ENCODE data around the gene MND1.

The MND1 gene

GRCh38 chr4:153346031-153346430, 1.5 kb downstream of the MND1 start:
- in situ Hi-C loops (cut with MboI; ENCODE audit: low sequenced_read_pairs): no loop called here

- in situ Hi-C loops (cut with MboI; ENCODE audit: low sequenced_read_pairs): no loop called here
These were observed 2.1 kb downstream of the MND1 start for GRCh38 chr4:153346563-153346962.

GRCh38 chr4:153347117-153347516, 2.6 kb downstream of the MND1 start:
- in situ Hi-C loops (cut with MboI; ENCODE audit: low sequenced_read_pairs): no loop called here

GRCh38 chr4:153348006-153348405, 3.5 kb downstream of the MND1 start:
- in situ Hi-C loops (cut with MboI; ENCODE audit: low sequenced_read_pairs): no loop called here

GRCh38 chr4:153349206-153349805, 4.8 kb downstream of the MND1 start:
- in situ Hi-C loops (cut with MboI; ENCODE audit: low sequenced_read_pairs): no loop called here

- in situ Hi-C loops (cut with MboI; ENCODE audit: low sequenced_read_pairs): no loop called here
These were observed 17.7 kb downstream of the MND1 start for GRCh38 chr4:153362184-153362583.

- in situ Hi-C loops (cut with MboI; ENCODE audit: low sequenced_read_pairs): no loop called here
These were observed 19.6 kb downstream of the MND1 start for GRCh38 chr4:153364061-153364460.

- in situ Hi-C loops (cut with MboI; ENCODE audit: low sequenced_read_pairs): no loop called here
These were observed 20.5 kb downstream of the MND1 start for GRCh38 chr4:153365003-153365402.

GRCh38 chr4:153366486-153366885, 22.0 kb downstream of the MND1 start:
- in situ Hi-C loops (cut with MboI; ENCODE audit: low sequenced_read_pairs): no loop called here

- in situ Hi-C loops (cut with MboI; ENCODE audit: low sequenced_read_pairs): no loop called here
These were observed 22.6 kb downstream of the MND1 start for GRCh38 chr4:153367092-153367491.

GRCh38 chr4:153369021-153369420, 24.5 kb downstream of the MND1 start:
- in situ Hi-C loops (cut with MboI; ENCODE audit: low sequenced_read_pairs): no loop called here

- in situ Hi-C loops (cut with MboI; ENCODE audit: low sequenced_read_pairs): no loop called here
These were observed 27.3 kb downstream of the MND1 start for GRCh38 chr4:153371701-153372234.

GRCh38 chr4:153372967-153373562, 28.6 kb downstream of the MND1 start:
- in situ Hi-C loops (cut with MboI; ENCODE audit: low sequenced_read_pairs): no loop called here

GRCh38 chr4:153374442-153374841, 30.0 kb downstream of the MND1 start:
- in situ Hi-C loops (cut with MboI; ENCODE audit: low sequenced_read_pairs): no loop called here

- in situ Hi-C loops (cut with MboI; ENCODE audit: low sequenced_read_pairs): no loop called here
These were observed 30.8 kb downstream of the MND1 start for GRCh38 chr4:153375303-153375702.

- in situ Hi-C loops (cut with MboI; ENCODE audit: low sequenced_read_pairs): no loop called here
These were observed 38.6 kb downstream of the MND1 start for GRCh38 chr4:153383131-153383530.

GRCh38 chr4:153384160-153384559, 39.7 kb downstream of the MND1 start:
- in situ Hi-C loops (cut with MboI; ENCODE audit: low sequenced_read_pairs): no loop called here

- in situ Hi-C loops (cut with MboI; ENCODE audit: low sequenced_read_pairs): no loop called here
These were observed 41.3 kb downstream of the MND1 start for GRCh38 chr4:153385784-153386183.

- in situ Hi-C loops (cut with MboI; ENCODE audit: low sequenced_read_pairs): no loop called here
These were observed 43.5 kb downstream of the MND1 start for GRCh38 chr4:153387981-153388380.

- in situ Hi-C loops (cut with MboI; ENCODE audit: low sequenced_read_pairs): no loop called here
These were observed 48.9 kb downstream of the MND1 start for GRCh38 chr4:153393397-153393796.

GRCh38 chr4:153394945-153395344, 50.5 kb downstream of the MND1 start:
- in situ Hi-C loops (cut with MboI; ENCODE audit: low sequenced_read_pairs): no loop called here

GRCh38 chr4:153398713-153399112, 54.2 kb downstream of the MND1 start:
- in situ Hi-C loops (cut with MboI; ENCODE audit: low sequenced_read_pairs): no loop called here

GRCh38 chr4:153399358-153399757, 54.9 kb downstream of the MND1 start:
- in situ Hi-C loops (cut with MboI; ENCODE audit: low sequenced_read_pairs): no loop called here
